SK-N-SH (cell line): ENCODE results near the gene ABCD1.

Experiments used
- TF ChIP-seq, protein P1 (sequence below): fragments of 200-600 bp; sonication (generic); IDR thresholded peaks from 2 replicates; pipeline ENCODE4 v1.6.1; 2017; ENCODE audit warnings: antibody characterized with exemption, mild to moderate bottlenecking, moderate library complexity
- TF ChIP-seq, protein P2 (sequence below): fragments of 150-350 bp; IDR thresholded peaks from 2 replicates; pipeline ENCODE4 v1.6.1; 2017; ENCODE audit warnings: antibody characterized with exemption, low read length, low read depth, borderline replicate concordance

DNA sequence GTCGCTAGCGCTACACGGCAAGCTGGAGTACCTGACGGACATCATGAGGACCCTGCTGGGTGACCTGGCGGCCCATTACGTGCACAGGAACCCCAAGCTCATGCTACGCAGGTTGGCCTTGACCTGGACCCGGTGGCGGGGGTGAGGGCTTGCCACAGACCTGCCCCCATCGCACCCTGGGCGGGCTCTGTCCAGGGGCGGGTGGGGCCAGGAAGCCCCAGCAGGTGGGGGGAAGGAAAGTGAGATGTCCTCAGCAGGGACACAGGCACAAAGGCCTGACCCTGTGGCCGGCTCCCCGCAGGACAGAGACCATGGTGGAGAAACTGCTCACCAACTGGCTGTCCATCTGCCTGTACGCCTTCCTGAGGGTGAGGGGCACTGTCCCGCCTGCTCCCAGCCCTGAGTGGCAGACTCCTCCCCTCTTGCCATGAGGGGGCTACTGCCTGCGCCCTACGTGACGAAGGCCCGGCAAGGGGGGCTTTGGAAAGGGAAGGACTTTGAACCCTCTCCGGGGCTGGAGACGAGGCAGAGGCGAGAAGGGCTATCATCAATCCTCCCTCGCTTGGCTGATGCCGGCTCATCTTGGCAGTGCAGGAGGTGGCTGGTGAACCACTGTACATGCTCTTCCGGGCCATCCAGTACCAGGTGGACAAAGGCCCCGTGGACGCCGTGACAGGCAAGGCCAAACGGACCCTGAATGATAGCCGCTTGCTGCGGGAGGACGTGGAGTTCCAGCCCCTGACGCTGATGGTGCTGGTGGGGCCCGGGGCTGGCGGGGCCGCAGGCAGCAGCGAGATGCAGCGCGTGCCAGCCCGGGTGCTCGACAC is 50.9 kb downstream of the ABCD1 start:
- TF ChIP-seq, protein P1, sequence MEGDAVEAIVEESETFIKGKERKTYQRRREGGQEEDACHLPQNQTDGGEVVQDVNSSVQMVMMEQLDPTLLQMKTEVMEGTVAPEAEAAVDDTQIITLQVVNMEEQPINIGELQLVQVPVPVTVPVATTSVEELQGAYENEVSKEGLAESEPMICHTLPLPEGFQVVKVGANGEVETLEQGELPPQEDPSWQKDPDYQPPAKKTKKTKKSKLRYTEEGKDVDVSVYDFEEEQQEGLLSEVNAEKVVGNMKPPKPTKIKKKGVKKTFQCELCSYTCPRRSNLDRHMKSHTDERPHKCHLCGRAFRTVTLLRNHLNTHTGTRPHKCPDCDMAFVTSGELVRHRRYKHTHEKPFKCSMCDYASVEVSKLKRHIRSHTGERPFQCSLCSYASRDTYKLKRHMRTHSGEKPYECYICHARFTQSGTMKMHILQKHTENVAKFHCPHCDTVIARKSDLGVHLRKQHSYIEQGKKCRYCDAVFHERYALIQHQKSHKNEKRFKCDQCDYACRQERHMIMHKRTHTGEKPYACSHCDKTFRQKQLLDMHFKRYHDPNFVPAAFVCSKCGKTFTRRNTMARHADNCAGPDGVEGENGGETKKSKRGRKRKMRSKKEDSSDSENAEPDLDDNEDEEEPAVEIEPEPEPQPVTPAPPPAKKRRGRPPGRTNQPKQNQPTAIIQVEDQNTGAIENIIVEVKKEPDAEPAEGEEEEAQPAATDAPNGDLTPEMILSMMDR, result no peak
- TF ChIP-seq, protein P2, sequence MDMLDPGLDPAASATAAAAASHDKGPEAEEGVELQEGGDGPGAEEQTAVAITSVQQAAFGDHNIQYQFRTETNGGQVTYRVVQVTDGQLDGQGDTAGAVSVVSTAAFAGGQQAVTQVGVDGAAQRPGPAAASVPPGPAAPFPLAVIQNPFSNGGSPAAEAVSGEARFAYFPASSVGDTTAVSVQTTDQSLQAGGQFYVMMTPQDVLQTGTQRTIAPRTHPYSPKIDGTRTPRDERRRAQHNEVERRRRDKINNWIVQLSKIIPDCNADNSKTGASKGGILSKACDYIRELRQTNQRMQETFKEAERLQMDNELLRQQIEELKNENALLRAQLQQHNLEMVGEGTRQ, result no peak
